A549 (cell line): Measurements from ENCODE around the gene TMPRSS12. TPM values are rescaled to one million over a fixed set of nuclear protein-coding genes. Genes with fewer than 3 reads are reported as not detected.

Source experiments
- ATAC-seq, 2 experiments: fragments of 200-7000 bp in 1 of 2; fragments of >200 bp in 1 of 2; cut with Nextera tagmentation in 1 of 2; cut with Tn5 transposase in 1 of 2; 3 replicates each; pipeline versions ENCODE4 v1.8.0 to v1.9.1; 2018 to 2020; ENCODE audit warnings: mild to moderate bottlenecking in 1 of 2, moderate library complexity in 1 of 2
- CTCF ChIA-PET: fragments of 300-600 bp; sonication (Branson Sonifier 250); formaldehyde crosslinking; extraction: SDS; loops from one replicate; lab custom pipeline; 2021; ENCODE audit warnings: antibody characterized with exemption, inconsistent platforms; lab: Yijun Ruan, JAX
- POLR2A ChIA-PET: fragments of 350-600 bp; formaldehyde crosslinking; extraction: SDS; loops from one replicate; lab custom pipeline; 2021; ENCODE audit warnings: antibody characterized with exemption, inconsistent platforms; lab: Yijun Ruan, JAX
- DNase-seq, 2 experiments: peaks; one replicate each; pipeline versions ENCODE4 v3.0.0 to v3.0.0-alpha.2; 2011 to 2016; ENCODE audit warnings: low read depth in 1 of 2, low spot score in 1 of 2
- FAIRE-seq: peaks from 2 replicates; lab custom pipeline; 2011; peaks lifted over from hg19 to GRCh38; lab: Jason Lieb, UNC
- H3K27ac ChIP-seq, 2 experiments: fragments of >200 bp; sonication (Bioruptor Twin); formaldehyde crosslinking; 3 replicates each; pipeline ENCODE4 v1.5.1; 2016 to 2017
- H3K4me1 ChIP-seq: fragments of >200 bp; sonication (Bioruptor Twin); formaldehyde crosslinking; 3 replicates; pipeline ENCODE4 v1.6.1; 2016
- H3K4me2 ChIP-seq: fragments of >200 bp; sonication (Bioruptor Twin); formaldehyde crosslinking; 3 replicates; pipeline ENCODE4 v1.6.1; 2016
- H3K4me3 ChIP-seq: fragments of >200 bp; sonication (Bioruptor Twin); formaldehyde crosslinking; 3 replicates; pipeline ENCODE4 v1.5.1; 2016
- H3K9me3 ChIP-seq: fragments of >200 bp; sonication (Bioruptor Twin); formaldehyde crosslinking; 3 replicates; pipeline ENCODE4 v1.6.1; 2016
- CHD4 ChIP-seq: fragments of 200-600 bp; sonication (generic); IDR thresholded peaks from 2 replicates; pipeline ENCODE4 v1.6.1; 2016; ENCODE audit warnings: antibody characterized with exemption, mild to moderate bottlenecking, borderline replicate concordance
- EHF ChIP-seq: fragments of 250-450 bp; sonication (Bioruptor Pico); IDR thresholded peaks from 2 replicates; pipeline ENCODE4 v1.5.0; 2020; ENCODE audit warnings: mild to moderate bottlenecking
- FOSB ChIP-seq: fragments of 250-450 bp; sonication (Bioruptor Pico); IDR thresholded peaks from 2 replicates; pipeline ENCODE4 v1.5.0; 2020; ENCODE audit warnings: mild to moderate bottlenecking, moderate library complexity
- FOXS1 ChIP-seq: fragments of 250-450 bp; sonication (Bioruptor Pico); IDR thresholded peaks from 2 replicates; pipeline ENCODE4 v1.5.0; 2020; ENCODE audit warnings: mild to moderate bottlenecking, moderate library complexity
- GATA3 ChIP-seq: IDR thresholded peaks from 2 replicates; pipeline ENCODE4 v1.6.1; 2012; ENCODE audit warnings: borderline replicate concordance
- HEYL ChIP-seq: fragments of 250-450 bp; sonication (Bioruptor Pico); IDR thresholded peaks from 2 replicates; pipeline ENCODE4 v1.8.0; 2021; ENCODE audit warnings: mild to moderate bottlenecking, moderate library complexity
- HOXA7 ChIP-seq: fragments of 250-450 bp; sonication (Bioruptor Pico); IDR thresholded peaks from 2 replicates; pipeline ENCODE4 v1.5.0; 2020; ENCODE audit warnings: mild to moderate bottlenecking, moderate library complexity
- KDM5A ChIP-seq: fragments of 200-600 bp; sonication (generic); IDR thresholded peaks from 2 replicates; pipeline ENCODE4 v1.6.1; 2016; ENCODE audit warnings: antibody characterized with exemption, mild to moderate bottlenecking
- MYC ChIP-seq: IDR thresholded peaks from 2 replicates; pipeline ENCODE4 v1.6.1; 2012; ENCODE audit warnings: mild to moderate bottlenecking, inconsistent platforms, low read length, improper control_type of control experiment, borderline replicate concordance
- NPAS2 ChIP-seq: fragments of 250-450 bp; sonication (Bioruptor Pico); IDR thresholded peaks from 2 replicates; pipeline ENCODE4 v1.8.0; 2022; ENCODE audit warnings: mild to moderate bottlenecking, moderate library complexity, borderline replicate concordance
- RNF2 ChIP-seq: fragments of 200-600 bp; sonication (generic); IDR thresholded peaks from 2 replicates; pipeline ENCODE4 v1.6.1; 2016; ENCODE audit warnings: low read depth, mild to moderate bottlenecking, antibody characterized with exemption, moderate library complexity, borderline replicate concordance
- SMC3 ChIP-seq: fragments of >200 bp; sonication (Bioruptor Twin); formaldehyde crosslinking; IDR thresholded peaks from 3 replicates; pipeline ENCODE4 v1.6.1; 2018; ENCODE audit warnings: inconsistent platforms
- USF2 ChIP-seq: fragments of 450-650 bp; IDR thresholded peaks from 2 replicates; pipeline ENCODE4 v1.6.1; 2014; ENCODE audit warnings: antibody characterized with exemption
- ZNF302 ChIP-seq: fragments of 250-450 bp; sonication (Bioruptor Pico); IDR thresholded peaks from 2 replicates; pipeline ENCODE4 v1.9.0; 2021; ENCODE audit warnings: inconsistent platforms, mild to moderate bottlenecking, moderate library complexity
- ZSCAN20 ChIP-seq: fragments of 250-450 bp; sonication (Bioruptor Pico); IDR thresholded peaks from 2 replicates; pipeline ENCODE4 v1.8.0; 2022; ENCODE audit warnings: mild to moderate bottlenecking, moderate library complexity
- WGBS: methylation state at CpG from one replicate; pipeline ENCODE4 v1.1.6; 2017; ENCODE audit errors: missing lambda C conversion rate; 5-methylcytosine and 5-hydroxymethylcytosine counted together
- polyA plus RNA-seq, 4 experiments: library from polyadenylated mRNA; depleted of rRNA in 3 of 4; stranded (reverse); fragments of >200 nt; fragmentation: RNase III in 1 of 4; extraction: RNeasy Plus Mini Kit Qiagen cat#74134 plus additional on column Dnase treatment in 1 of 4; gene quantifications; 2 replicates in 3 of 4; 3 replicates in 1 of 4; pipeline ENCODE4 v1.2.3, GENCODE V29; 2011 to 2017
- TF ChIP-seq, protein P1 (sequence below): fragments of 200-600 bp; sonication (generic); IDR thresholded peaks from 2 replicates; pipeline ENCODE4 v1.6.1; 2016; ENCODE audit warnings: antibody characterized with exemption, mild to moderate bottlenecking, moderate library complexity
- TF ChIP-seq, protein P2 (sequence below): fragments of 250-450 bp; sonication (Bioruptor Pico); IDR thresholded peaks from 2 replicates; pipeline ENCODE4 v1.5.0; 2021; ENCODE audit warnings: mild to moderate bottlenecking, moderate library complexity, borderline replicate concordance

TMPRSS12 gene
- polyA plus RNA-seq, 2 of the 4 experiments (the other 2 are of a cell fraction) = not detected

GRCh38 chr12:50924131-50924438, 81.4 kb downstream of the TMPRSS12 start:
- POLR2A ChIA-PET = no interaction called here
- FAIRE-seq = no peak
- H3K9me3 ChIP-seq = no peaks in the 10 kb centered on the region
- H3K4me1 ChIP-seq = peaks cover 8% of the 10 kb centered on the region; the same call in 1 of the 3 replicates
- TF ChIP-seq ZSCAN20 (CRISPR knock-in tag) (no peak), CHD4 (no peak), MYC (no peak), HEYL (no peak), GATA3 (no peak), HOXA7 (no peak), RNF2 (no peak), FOXS1 (CRISPR knock-in tag) (no peak), USF2 (no peak), ZNF302 (no peak), EHF (no peak)
- TF ChIP-seq, protein P1, sequence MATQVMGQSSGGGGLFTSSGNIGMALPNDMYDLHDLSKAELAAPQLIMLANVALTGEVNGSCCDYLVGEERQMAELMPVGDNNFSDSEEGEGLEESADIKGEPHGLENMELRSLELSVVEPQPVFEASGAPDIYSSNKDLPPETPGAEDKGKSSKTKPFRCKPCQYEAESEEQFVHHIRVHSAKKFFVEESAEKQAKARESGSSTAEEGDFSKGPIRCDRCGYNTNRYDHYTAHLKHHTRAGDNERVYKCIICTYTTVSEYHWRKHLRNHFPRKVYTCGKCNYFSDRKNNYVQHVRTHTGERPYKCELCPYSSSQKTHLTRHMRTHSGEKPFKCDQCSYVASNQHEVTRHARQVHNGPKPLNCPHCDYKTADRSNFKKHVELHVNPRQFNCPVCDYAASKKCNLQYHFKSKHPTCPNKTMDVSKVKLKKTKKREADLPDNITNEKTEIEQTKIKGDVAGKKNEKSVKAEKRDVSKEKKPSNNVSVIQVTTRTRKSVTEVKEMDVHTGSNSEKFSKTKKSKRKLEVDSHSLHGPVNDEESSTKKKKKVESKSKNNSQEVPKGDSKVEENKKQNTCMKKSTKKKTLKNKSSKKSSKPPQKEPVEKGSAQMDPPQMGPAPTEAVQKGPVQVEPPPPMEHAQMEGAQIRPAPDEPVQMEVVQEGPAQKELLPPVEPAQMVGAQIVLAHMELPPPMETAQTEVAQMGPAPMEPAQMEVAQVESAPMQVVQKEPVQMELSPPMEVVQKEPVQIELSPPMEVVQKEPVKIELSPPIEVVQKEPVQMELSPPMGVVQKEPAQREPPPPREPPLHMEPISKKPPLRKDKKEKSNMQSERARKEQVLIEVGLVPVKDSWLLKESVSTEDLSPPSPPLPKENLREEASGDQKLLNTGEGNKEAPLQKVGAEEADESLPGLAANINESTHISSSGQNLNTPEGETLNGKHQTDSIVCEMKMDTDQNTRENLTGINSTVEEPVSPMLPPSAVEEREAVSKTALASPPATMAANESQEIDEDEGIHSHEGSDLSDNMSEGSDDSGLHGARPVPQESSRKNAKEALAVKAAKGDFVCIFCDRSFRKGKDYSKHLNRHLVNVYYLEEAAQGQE = no peak
- TF ChIP-seq, all 56 proteins: peak for 0
- peak overlapping the region; percentile 55 for H3K4me2 ChIP-seq
- CTCF ChIA-PET = interaction anchor here (1.4 kb wide), 1 partner anchor 99 kb away, joined by 3 read pairs; no protein-coding TSS in a partner anchor
- no peak overlapping the region for H3K4me3 ChIP-seq
- H3K27ac ChIP-seq = peak overlapping the region in 1 of 2 experiments; percentile 15; a peak in 1 of 6 replicates
- DNase-seq (no peak), ATAC-seq (no peak)
- WGBS = 63% methylated on average over 4 of the region's 4 CpGs

GRCh38 chr12:50924439-50925341, 82.0 kb downstream of the TMPRSS12 start:
- ChIA-PET POLR2A (no interaction called here), CTCF (interaction anchor here (0.8 to 1.4 kb wide), 2 partner anchors 11 to 99 kb away, joined by 3 read pairs; no protein-coding TSS in a partner anchor)
- H3K4me2 ChIP-seq = peak overlapping the region; percentile 55
- no peak overlapping the region for H3K4me3 ChIP-seq
- peaks cover 8% of the 10 kb centered on the region; the same call in 1 of the 3 replicates for H3K4me1 ChIP-seq
- FAIRE-seq (no peak), ATAC-seq (peak in 1 of 2 experiments; percentile 78; a peak in 4 of 6 replicates), DNase-seq (peak in 1 of 2 experiments; percentile 29)
- no peaks in the 10 kb centered on the region for H3K9me3 ChIP-seq
- 64% methylated on average over 13 of the region's 13 CpGs for WGBS
- H3K27ac ChIP-seq = peak overlapping the region in 1 of 2 experiments; percentile 15; a peak in 1 of 6 replicates
- TF ChIP-seq, protein P2, sequence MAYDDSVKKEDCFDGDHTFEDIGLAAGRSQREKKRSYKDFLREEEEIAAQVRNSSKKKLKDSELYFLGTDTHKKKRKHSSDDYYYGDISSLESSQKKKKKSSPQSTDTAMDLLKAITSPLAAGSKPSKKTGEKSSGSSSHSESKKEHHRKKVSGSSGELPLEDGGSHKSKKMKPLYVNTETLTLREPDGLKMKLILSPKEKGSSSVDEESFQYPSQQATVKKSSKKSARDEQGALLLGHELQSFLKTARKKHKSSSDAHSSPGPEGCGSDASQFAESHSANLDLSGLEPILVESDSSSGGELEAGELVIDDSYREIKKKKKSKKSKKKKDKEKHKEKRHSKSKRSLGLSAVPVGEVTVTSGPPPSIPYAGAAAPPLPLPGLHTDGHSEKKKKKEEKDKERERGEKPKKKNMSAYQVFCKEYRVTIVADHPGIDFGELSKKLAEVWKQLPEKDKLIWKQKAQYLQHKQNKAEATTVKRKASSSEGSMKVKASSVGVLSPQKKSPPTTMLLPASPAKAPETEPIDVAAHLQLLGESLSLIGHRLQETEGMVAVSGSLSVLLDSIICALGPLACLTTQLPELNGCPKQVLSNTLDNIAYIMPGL = no peak
- TF ChIP-seq CHD4 = no peak
- no peak for TF ChIP-seq SMC3
- no peak for TF ChIP-seq FOSB (CRISPR knock-in tag)
- no peak for TF ChIP-seq NPAS2 (CRISPR knock-in tag)
- TF ChIP-seq KDM5A = no peak
- no peak for TF ChIP-seq FOXS1 (CRISPR knock-in tag)
